ENCODE measurements around the gene DNAJC4. TPM values are rescaled to one million over a fixed set of nuclear protein-coding genes. Genes with fewer than 3 reads are reported as not detected.
A peak's percentile ranks its signal among the peaks of the same experiment; 100 is the strongest.

DNAJC4 gene
- total RNA-seq, 1 donor from 2014 or later: 17.6 TPM

- H3K4me3 ChIP-seq (ENCODE audit: low read depth, low read length): no peak overlapping the region
- DNase-seq (ENCODE audit: low read depth): no peak
- TF ChIP-seq, protein P1, sequence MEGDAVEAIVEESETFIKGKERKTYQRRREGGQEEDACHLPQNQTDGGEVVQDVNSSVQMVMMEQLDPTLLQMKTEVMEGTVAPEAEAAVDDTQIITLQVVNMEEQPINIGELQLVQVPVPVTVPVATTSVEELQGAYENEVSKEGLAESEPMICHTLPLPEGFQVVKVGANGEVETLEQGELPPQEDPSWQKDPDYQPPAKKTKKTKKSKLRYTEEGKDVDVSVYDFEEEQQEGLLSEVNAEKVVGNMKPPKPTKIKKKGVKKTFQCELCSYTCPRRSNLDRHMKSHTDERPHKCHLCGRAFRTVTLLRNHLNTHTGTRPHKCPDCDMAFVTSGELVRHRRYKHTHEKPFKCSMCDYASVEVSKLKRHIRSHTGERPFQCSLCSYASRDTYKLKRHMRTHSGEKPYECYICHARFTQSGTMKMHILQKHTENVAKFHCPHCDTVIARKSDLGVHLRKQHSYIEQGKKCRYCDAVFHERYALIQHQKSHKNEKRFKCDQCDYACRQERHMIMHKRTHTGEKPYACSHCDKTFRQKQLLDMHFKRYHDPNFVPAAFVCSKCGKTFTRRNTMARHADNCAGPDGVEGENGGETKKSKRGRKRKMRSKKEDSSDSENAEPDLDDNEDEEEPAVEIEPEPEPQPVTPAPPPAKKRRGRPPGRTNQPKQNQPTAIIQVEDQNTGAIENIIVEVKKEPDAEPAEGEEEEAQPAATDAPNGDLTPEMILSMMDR (conservative IDR thresholded peaks at IDR 0.05; ENCODE audit: low read depth, low read length): no peak
Observed at GRCh38 chr11:64219755-64220154, 10.6 kb upstream of the DNAJC4 start.

- TF ChIP-seq, protein P1 (conservative IDR thresholded peaks at IDR 0.05; ENCODE audit: low read depth, low read length): no peak
- H3K4me3 ChIP-seq (ENCODE audit: low read depth, low read length): no peak overlapping the region
- DNase-seq (ENCODE audit: low read depth): no peak
Observed at GRCh38 chr11:64220271-64220670, 10.1 kb upstream of the DNAJC4 start.

DNA sequence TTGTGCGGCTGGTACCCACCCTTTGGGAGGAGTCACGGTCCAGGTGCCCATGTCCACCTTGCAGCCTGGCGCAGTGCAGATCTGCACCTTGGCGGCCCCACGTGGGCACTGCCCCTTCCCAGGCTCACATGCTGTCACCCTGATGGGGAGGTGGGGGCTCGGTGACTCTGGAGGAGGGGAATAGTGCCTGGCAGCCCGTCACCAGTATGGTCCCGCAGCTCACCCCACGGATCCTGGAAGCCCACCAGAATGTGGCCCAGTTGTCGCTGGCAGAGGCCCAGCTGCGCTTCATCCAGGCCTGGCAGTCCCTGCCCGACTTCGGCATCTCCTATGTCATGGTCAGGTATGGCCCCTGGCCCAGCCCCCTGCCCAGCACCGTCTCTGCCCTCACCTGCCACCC is 9.6 kb upstream of the DNAJC4 start:
- H3K4me3 ChIP-seq (ENCODE audit: low read depth, low read length): no peak overlapping the region
- TF ChIP-seq, protein P1 (conservative IDR thresholded peaks at IDR 0.05; ENCODE audit: low read depth, low read length): no peak

GRCh38 chr11:64222651-64223000 is 7.7 kb upstream of the DNAJC4 start:
- DNase-seq (ENCODE audit: low read depth): no peak
- TF ChIP-seq, protein P1 (conservative IDR thresholded peaks at IDR 0.05; ENCODE audit: low read depth, low read length): no peak
- no peak overlapping the region for H3K4me3 ChIP-seq (ENCODE audit: low read depth, low read length)

More for the DNA sequence above, 9.6 kb upstream of the DNAJC4 start:
- no peak for DNase-seq (ENCODE audit: low read depth)

DNA sequence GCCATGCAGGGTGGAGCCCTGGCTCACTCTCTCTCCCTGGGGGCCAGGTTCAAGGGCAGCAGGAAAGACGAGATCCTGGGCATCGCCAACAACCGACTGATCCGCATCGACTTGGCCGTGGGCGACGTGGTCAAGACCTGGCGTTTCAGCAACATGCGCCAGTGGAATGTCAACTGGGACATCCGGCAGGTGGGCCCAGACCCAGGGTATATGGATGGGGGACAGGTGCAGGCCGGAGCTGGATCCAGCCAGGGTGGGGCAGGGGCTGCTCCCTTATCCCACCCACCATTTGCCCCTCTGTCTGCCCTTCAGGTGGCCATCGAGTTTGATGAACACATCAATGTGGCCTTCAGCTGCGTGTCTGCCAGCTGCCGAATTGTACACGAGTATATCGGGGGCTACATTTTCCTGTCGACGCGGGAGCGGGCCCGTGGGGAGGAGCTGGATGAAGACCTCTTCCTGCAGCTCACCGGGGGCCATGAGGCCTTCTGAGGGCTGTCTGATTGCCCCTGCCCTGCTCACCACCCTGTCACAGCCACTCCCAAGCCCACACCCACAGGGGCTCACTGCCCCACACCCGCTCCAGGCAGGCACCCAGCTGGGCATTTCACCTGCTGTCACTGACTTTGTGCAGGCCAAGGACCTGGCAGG is 7.2 kb upstream of the DNAJC4 start:
- DNase-seq (ENCODE audit: low read depth): no peak
- TF ChIP-seq, protein P1 (conservative IDR thresholded peaks at IDR 0.05; ENCODE audit: low read depth, low read length): no peak
- H3K4me3 ChIP-seq (ENCODE audit: low read depth, low read length): no peak overlapping the region

DNA sequence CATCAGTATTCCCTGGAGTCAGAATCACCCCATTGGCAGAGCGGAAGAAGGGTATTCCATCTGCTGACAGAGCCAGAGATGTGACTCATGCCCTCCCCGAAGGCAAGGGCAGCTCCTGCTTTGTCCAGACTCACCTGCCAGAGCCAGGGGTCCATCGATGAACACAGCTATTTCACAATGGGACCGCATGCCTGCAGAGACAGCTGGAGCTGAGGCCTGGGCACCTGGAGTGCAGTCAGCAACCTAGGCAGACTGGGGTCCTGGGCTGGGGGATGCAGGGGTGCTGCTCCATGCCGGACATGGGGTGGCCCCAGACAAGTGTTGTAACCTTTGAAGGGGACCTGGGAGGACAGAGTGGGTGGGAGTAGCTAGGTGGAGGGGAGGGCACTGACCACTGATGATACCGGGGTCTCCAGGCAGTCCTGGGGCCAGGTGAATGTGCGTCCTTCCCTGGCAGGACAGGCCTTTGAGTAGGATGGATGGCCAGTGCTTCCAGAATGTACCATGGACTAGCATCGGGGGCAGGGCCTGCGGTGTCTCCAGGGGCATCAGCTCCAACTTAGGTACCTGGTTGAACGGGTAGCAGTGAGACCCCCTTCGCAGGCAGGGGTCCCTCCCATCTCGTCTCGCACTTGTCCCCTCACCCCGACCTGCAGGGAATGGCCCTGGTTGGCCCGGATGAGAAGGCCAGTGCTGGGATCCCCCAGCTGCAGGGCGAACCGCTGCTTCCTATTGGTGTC is 6.0 kb upstream of the DNAJC4 start:
- TF ChIP-seq, protein P1 (conservative IDR thresholded peaks at IDR 0.05; ENCODE audit: low read depth, low read length): no peak
- no peak for DNase-seq (ENCODE audit: low read depth)
- H3K4me3 ChIP-seq (ENCODE audit: low read depth, low read length): peak overlapping the region; percentile 100
